ENCODE data around the gene NDUFC2.

The NDUFC2 gene

DNA sequence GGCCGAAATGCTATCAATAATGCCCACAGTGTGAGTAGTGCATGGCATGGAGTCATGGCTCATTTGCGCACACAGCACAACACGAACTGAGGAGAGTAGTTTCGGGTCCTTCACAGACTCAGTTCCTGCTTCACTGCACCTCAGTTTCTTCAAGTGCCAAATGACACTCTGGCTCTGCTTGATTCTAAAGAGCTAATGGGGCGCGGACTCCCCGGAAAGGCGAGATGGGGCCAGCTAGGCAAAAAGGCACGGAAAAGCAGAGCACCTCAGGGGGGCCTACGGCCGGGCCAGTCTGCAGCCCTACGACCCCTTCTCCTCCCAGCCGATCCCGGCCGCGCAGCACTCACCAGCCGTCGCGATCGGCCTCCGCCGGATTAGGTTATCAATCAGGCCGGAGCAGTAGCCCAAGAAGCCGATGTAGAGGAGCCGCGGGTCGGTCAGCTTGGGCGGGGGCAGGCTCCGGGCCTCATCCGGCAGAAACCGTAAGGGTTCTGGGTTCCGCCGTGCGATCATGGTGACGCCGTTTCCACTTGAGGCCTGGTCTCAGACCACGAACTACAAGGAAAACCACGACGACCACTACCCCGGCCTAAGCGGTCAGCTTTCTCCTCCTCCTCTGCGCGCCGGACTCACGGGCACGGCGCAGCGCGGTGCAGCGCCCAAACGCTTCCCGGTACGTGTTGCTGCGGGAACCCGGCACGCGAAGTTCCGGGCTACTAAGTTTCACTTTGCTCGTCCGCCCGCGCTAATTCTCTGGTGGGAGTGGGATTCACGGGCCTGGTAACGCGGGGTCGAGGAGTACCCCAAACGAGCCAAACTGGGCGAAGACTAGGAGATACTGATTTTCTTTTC is at the start of gene NDUFC2:
Gene NDUFC2 (minus strand): TSS at position 631 of the 852 bp plus-strand sequence. CDS start 118 bp downstream, at position 513.
- intact Hi-C loops (cut with DNase I; ENCODE audit: low total_unique reads), result no loop called here
- no peak for TF ChIP-seq CTCF (IDR thresholded peaks at IDR 0.05)
- H3K27ac ChIP-seq, result peak within 1 kb of the TSS; percentile 82 to 87
- no peaks in the 10 kb centered on the region for H3K27me3 ChIP-seq
- peak; percentile 75 to 86 for DNase-seq
- no peaks in the 10 kb centered on the region for H3K36me3 ChIP-seq
- H3K4me3 ChIP-seq, result peak within 1 kb of the TSS; percentile 90
- H3K9me3 ChIP-seq, result no peaks in the 10 kb centered on the region
- peaks cover 0 to 46% (median 32%) of the 10 kb centered on the region in 4 donors for H3K4me1 ChIP-seq

DNA sequence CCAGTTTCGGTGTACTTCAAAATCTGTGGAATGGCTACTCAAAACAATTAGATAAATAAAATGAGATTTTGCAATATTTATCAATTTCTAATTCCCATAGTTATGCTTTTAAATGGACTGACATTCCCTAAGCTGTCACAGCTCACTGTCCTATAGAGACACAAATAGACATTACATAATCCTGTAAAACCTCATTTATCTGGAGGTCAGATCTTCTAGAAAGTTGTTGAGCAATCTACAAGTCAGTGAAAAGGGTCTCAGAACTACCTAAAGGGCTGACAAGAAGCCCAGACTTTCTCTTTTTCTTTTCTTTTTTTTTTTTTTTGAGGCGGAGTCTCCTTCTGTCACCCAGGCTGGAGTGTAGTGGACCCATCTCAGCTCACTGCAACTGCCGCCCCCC is 47.7 kb upstream of the NDUFC2 start:
- no peaks in the 10 kb centered on the region for H3K27me3 ChIP-seq
- no peak for TF ChIP-seq CTCF (IDR thresholded peaks at IDR 0.05)
- H3K9me3 ChIP-seq, result no peaks in the 10 kb centered on the region
- intact Hi-C loops (cut with DNase I; ENCODE audit: low total_unique reads), result no loop called here
- H3K36me3 ChIP-seq, result peaks cover 0 to 12% (median 9%) of the 10 kb centered on the region in 3 donors
- no peak for DNase-seq
- no peaks in the 10 kb centered on the region for H3K4me1 ChIP-seq
- H3K27ac ChIP-seq, result no peak overlapping the region
- no peak overlapping the region for H3K4me3 ChIP-seq

DNA sequence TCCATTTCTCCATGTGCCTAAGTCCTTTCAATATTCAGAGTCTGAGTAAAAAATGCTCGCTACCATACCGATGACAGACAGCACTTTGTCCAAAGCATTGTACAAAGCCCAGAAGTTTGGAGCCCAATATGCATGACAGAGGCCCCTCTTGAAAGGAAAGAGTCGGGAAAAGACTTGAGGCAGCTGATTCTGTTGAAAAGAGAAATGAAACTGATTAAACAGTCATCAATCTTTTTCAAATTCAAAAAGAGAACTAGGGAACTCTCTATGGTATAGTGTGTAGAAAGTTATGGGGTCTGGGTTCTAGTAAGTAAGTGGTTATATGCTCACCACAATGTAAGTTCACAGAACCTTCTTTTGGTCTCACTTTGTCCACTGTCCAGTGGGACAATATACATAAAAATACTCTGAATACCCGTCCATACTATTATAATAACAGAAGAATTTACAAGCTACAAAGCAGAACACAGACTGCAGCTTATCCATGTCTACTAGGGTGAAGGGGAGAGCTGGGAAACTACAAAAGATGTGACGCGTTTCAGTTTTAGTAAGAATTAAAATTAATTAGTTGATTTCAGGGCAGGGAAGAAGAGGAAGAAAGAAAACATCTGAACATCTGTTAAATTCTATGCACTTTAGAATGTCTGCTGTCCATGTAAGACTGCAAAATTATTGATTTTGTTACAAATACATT is 33.1 kb upstream of the NDUFC2 start:
- H3K27me3 ChIP-seq, result no peaks in the 10 kb centered on the region
- H3K4me1 ChIP-seq, result no peaks in the 10 kb centered on the region
- no peaks in the 10 kb centered on the region for H3K9me3 ChIP-seq
- H3K27ac ChIP-seq, result no peak overlapping the region
- TF ChIP-seq CTCF (IDR thresholded peaks at IDR 0.05), result no peak
- intact Hi-C loops (cut with DNase I; ENCODE audit: low total_unique reads), result no loop called here
- no peak for DNase-seq
- H3K36me3 ChIP-seq, result peaks cover 12 to 46% (median 42%) of the 10 kb centered on the region in 3 donors
- H3K4me3 ChIP-seq, result no peak overlapping the region

DNA sequence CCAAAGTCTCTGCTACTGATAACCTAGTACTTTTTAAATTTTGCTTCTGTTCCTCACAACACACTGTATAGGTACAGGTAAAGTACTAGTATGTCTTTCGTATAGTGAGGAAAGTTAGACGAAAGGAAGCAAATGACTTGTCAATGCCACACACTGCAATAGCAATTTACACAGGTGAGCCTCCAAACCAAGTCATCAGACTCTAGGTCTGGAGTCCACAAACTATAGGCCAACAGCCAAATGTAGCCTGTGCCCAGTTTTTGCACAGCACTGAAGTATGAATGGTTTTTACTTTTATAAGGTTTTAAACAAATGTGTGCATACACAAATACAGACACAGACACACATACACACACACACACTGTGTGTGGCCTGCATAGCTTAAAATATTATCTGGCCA is 31.6 kb upstream of the NDUFC2 start:
- H3K27ac ChIP-seq, result no peak overlapping the region
- H3K9me3 ChIP-seq, result no peaks in the 10 kb centered on the region
- no peak for TF ChIP-seq CTCF (IDR thresholded peaks at IDR 0.05)
- intact Hi-C loops (cut with DNase I; ENCODE audit: low total_unique reads), result no loop called here
- no peak overlapping the region for H3K4me3 ChIP-seq
- no peaks in the 10 kb centered on the region for H3K27me3 ChIP-seq
- H3K4me1 ChIP-seq, result no peaks in the 10 kb centered on the region
- DNase-seq, result no peak
- H3K36me3 ChIP-seq, result peaks cover 12 to 50% (median 42%) of the 10 kb centered on the region in 3 donors

GRCh38 chr11:78110830-78111229 is 31.2 kb upstream of the NDUFC2 start:
- Histone ChIP-seq H3K27ac (no peak overlapping the region), H3K27me3 (no peaks in the 10 kb centered on the region), H3K36me3 (peaks cover 12 to 50% (median 42%) of the 10 kb centered on the region in 3 donors), H3K9me3 (no peaks in the 10 kb centered on the region), H3K4me3 (no peak overlapping the region), H3K4me1 (no peaks in the 10 kb centered on the region)
- DNase-seq, result no peak
- TF ChIP-seq CTCF (IDR thresholded peaks at IDR 0.05), result no peak
- intact Hi-C loops (cut with DNase I; ENCODE audit: low total_unique reads), result no loop called here
